Prostate gland (tissue), 2 donors: ENCODE data around the gene CCDC32.

Experiments
- CTCF ChIP-seq, 4 experiments: fragments of 200-600 bp in 2 of 4; fragments of 450-650 bp in 2 of 4; sonication (generic) in 2 of 4; IDR thresholded peaks; 1 replicate in 3 of 4; 2 replicates in 1 of 4; pipeline ENCODE4 v1.5.1; 2016 to 2019; ENCODE audit warnings: antibody characterized with exemption in 4 of 4, mild to moderate bottlenecking in 2 of 4, moderate library complexity in 2 of 4
- POLR2A ChIP-seq: fragments of 450-650 bp; IDR thresholded peaks from one replicate; pipeline ENCODE4 v1.6.1; 2016; ENCODE audit warnings: antibody characterized with exemption, mild to moderate bottlenecking
- POLR2AphosphoS5 ChIP-seq: sonication (generic); formaldehyde crosslinking; IDR thresholded peaks from one replicate; pipeline ENCODE4 v1.6.1; 2017; ENCODE audit warnings: antibody characterized with exemption

- TF ChIP-seq CTCF (IDR thresholded peaks at IDR 0.05): no peak
- TF ChIP-seq POLR2AphosphoS5: no peak
- no peak for TF ChIP-seq POLR2A
Observed at GRCh38 chr15:40525855-40526254, 39.0 kb downstream of the CCDC32 start.
